Adrenal gland (tissue), 5 donors: ENCODE measurements around the gene CNFN.

Experiments used
- CTCF ChIP-seq, 6 experiments: fragments of 450-650 bp in 4 of 6; fragments of 200-600 bp in 2 of 6; sonication (generic) in 1 of 6; IDR thresholded peaks; 1 replicate in 5 of 6; 2 replicates in 1 of 6; pipeline versions ENCODE4 v1.5.1 to v1.8.0; 2016 to 2021; ENCODE audit warnings: antibody characterized with exemption in 6 of 6, mild to moderate bottlenecking in 2 of 6, moderate library complexity in 1 of 6
- POLR2A ChIP-seq, 2 donors: fragments of 450-650 bp; IDR thresholded peaks; one replicate each; pipeline ENCODE4 v1.6.1; 2017; ENCODE audit warnings: antibody characterized with exemption in 2 of 2, mild to moderate bottlenecking in 2 of 2, moderate library complexity in 1 of 2
- donor health status: DM: no; HTN: no; CAD: no.

- TF ChIP-seq CTCF (IDR thresholded peaks at IDR 0.05) (no peak), POLR2A (IDR thresholded peaks at IDR 0.05) (no peak)
These were observed 12.4 kb upstream of the CNFN start for GRCh38 chr19:42402376-42403116.
